Esophagus muscularis mucosa (tissue), 4 donors: Measurements from ENCODE around the gene DVL3.

Source experiments
- CTCF ChIP-seq, 3 experiments: fragments of 200-600 bp in 2 of 3; fragments of 450-650 bp in 1 of 3; sonication (generic) in 2 of 3; IDR thresholded peaks; one replicate each; pipeline ENCODE4 v1.5.1; 2017 to 2019; ENCODE audit warnings: antibody characterized with exemption in 3 of 3, mild to moderate bottlenecking in 2 of 3, moderate library complexity in 1 of 3
- EP300 ChIP-seq: sonication (generic); formaldehyde crosslinking; IDR thresholded peaks from one replicate; pipeline ENCODE4 v1.6.1; 2017; ENCODE audit warnings: antibody characterized with exemption
- POLR2A ChIP-seq: fragments of 450-650 bp; IDR thresholded peaks from one replicate; pipeline ENCODE4 v1.6.1; 2017; ENCODE audit warnings: antibody characterized with exemption, moderate library complexity, mild to moderate bottlenecking, low read depth
- POLR2AphosphoS5 ChIP-seq, 2 donors: sonication (generic); formaldehyde crosslinking; IDR thresholded peaks; one replicate each; pipeline ENCODE4 v1.6.1; 2017; ENCODE audit warnings: antibody characterized with exemption in 2 of 2

DNA sequence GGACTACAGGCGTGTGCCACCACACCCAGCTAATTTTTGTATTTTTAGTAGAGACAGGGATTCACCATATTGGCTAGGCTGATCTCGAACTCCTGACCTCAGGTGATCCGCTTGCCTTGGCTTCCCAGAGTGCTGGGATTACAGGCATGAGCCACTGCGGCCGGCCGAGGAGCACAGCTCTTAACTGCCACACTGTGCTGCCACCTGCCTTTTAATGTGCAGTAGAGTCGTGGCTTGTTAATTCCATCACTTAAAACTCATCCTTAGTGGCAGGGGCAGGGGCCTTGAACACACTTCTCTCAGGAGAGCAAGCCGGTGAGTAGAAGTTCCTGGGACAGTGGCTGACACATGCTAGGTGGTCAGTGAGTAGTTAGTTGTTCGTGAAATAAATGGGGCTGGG is 43.3 kb downstream of the DVL3 start:
- TF ChIP-seq CTCF (IDR thresholded peaks at IDR 0.05) (no peak), POLR2A (no peak), POLR2AphosphoS5 (IDR thresholded peaks at IDR 0.05) (no peak), EP300 (no peak)
